Fibroblast of villous mesenchyme (primary cell): ENCODE data around the gene LDB2. TPM values are rescaled to one million over a fixed set of nuclear protein-coding genes. Genes with fewer than 3 reads are reported as not detected.

Experiments
- DNase-seq: peaks from one replicate; pipeline ENCODE4 v3.0.0-alpha.2; 2010; ENCODE audit warnings: low read depth
- H3K4me3 ChIP-seq: 2 replicates; pipeline ENCODE4 v1.5.1; 2011; ENCODE audit warnings: low read depth, mild to moderate bottlenecking, low read length
- CTCF ChIP-seq: IDR thresholded peaks from 2 replicates; pipeline ENCODE4 v1.5.1; 2012; ENCODE audit warnings: low read depth, mild to moderate bottlenecking, low read length; ENCODE audit not compliant: insufficient read depth
- total RNA-seq: library from RNA; depleted of rRNA; stranded (reverse); fragments of >200 nt; gene quantifications from 2 replicates; pipeline ENCODE4 v1.2.3, GENCODE V29; 2012

The LDB2 gene
- total RNA-seq, 1 donor, result 19.9 TPM

DNA sequence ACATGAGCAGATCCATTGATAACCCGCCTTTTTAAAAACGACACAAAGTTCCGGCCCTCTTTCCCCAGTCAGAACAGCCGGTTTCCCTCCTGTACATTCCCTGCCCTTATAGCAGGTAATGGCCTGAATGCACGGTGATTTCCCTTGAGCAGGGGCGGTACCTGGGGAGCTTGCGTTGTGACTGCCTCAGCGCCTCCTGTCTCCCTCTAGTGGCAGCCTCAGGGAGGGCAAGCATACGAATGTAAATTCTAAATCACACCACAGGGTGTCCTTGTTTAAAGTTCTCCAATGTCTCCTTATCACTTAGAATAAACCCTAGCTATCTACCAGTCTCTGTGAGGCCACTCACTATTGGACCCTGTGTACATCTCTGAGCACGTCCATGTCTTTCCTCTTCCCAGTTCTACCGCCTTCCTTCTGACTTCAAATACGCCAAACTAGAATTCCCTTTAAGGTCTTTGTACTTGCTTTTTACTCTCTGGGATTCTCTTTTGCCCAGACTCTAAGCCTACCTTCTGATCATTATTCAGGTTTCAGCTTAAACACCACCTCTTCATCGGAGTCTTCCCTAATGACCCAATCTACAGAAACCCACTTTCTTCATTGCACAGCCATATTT, 18.4 kb upstream of the LDB2 start:
- peak; percentile 91 for TF ChIP-seq CTCF
- no peak overlapping the region for H3K4me3 ChIP-seq
- DNase-seq, result peak; percentile 57

- no peak overlapping the region for H3K4me3 ChIP-seq
- no peak for TF ChIP-seq CTCF
- DNase-seq, result no peak
These were observed 17.6 kb upstream of the LDB2 start for GRCh38 chr4:16916031-16916430.

GRCh38 chr4:16914208-16914607, 15.8 kb upstream of the LDB2 start:
- peak; percentile 34 for TF ChIP-seq CTCF
- H3K4me3 ChIP-seq, result no peak overlapping the region
- DNase-seq, result no peak

DNA sequence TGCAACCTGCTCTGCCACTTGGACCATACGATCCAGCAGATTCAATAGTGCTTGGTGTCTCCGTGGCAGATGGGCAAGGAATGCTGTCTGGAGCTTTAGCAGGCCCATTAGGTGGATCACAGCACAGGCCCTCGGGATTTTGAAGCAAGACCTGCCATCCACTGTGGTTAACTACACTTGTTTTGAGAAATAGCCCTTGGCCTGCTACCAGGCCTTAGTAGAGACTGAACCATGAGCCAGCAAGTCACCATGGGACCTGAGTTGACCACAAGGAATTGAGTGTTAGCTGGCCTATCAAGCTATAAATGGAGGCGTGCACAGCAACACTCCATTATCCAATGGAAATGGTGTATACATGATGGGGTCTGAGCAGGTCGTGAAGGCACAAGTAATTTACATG, 14.5 kb upstream of the LDB2 start:
- TF ChIP-seq CTCF, result no peak
- H3K4me3 ChIP-seq, result no peak overlapping the region
- no peak for DNase-seq

GRCh38 chr4:16909281-16909680, 10.8 kb upstream of the LDB2 start:
- no peak overlapping the region for H3K4me3 ChIP-seq
- no peak for DNase-seq
- no peak for TF ChIP-seq CTCF

GRCh38 chr4:16908377-16909021, 10.1 kb upstream of the LDB2 start:
- TF ChIP-seq CTCF, result no peak
- H3K4me3 ChIP-seq, result no peak overlapping the region

DNA sequence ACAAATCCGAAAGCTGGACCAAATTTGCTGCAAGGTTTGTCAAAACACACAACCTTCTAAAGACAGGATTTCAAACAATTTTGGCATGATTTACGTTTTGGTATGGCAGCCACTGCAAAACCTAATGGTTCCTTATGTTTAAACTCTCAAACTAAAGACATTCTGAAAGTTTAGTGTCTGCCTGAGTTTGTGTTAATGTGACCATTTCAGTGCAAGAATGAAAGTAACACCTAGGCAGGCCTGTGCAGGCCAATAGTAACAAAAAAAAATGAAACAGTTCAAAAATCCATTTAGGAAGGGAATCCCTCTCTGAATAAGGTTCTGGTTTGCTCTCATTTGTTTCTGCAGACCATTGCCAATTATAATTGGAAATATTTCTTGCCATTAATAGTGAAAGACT, 1.9 kb upstream of the LDB2 start:
- TF ChIP-seq CTCF, result no peak
- DNase-seq, result no peak
- H3K4me3 ChIP-seq, result no peak overlapping the region

More at GRCh38 chr4:16908377-16909021, 10.1 kb upstream of the LDB2 start:
- DNase-seq, result no peak
